Thyroid gland (tissue), 4 donors: ENCODE data around the gene TNNC1. TPM values are rescaled to one million over a fixed set of nuclear protein-coding genes. Genes with fewer than 3 reads are reported as not detected.

Experiments
- DNase-seq, 2 donors: peaks; one replicate each; pipeline ENCODE4 v3.0.0-alpha.2; 2019
- H3K27ac ChIP-seq, 3 donors: fragments of 200-600 bp; sonication (generic); 1 replicate in 2 of 3; 2 replicates in 1 of 3; pipeline ENCODE4 v1.5.1; 2016 to 2019; ENCODE audit warnings: mild to moderate bottlenecking in 1 of 3, moderate library complexity in 1 of 3
- H3K27me3 ChIP-seq: fragments of 200-600 bp; sonication (generic); one replicate; pipeline ENCODE4 v1.5.1; 2019
- H3K36me3 ChIP-seq, 2 donors: fragments of 200-600 bp; sonication (generic); one replicate each; pipeline ENCODE4 v1.5.1; 2016 to 2019
- H3K4me1 ChIP-seq, 2 donors: fragments of 200-600 bp; sonication (generic); one replicate each; pipeline ENCODE4 v1.5.1; 2017 to 2019
- H3K4me3 ChIP-seq, 3 donors: fragments of 200-600 bp; sonication (generic); replicated peaks in 1 of 3; 1 replicate in 2 of 3; 2 replicates in 1 of 3; pipeline ENCODE4 v1.5.1; 2016; ENCODE audit warnings: mild to moderate bottlenecking in 1 of 3
- H3K9me3 ChIP-seq: fragments of 200-600 bp; sonication (generic); one replicate; pipeline ENCODE4 v1.5.1; 2017
- POLR2A ChIP-seq, 2 donors: fragments of 450-650 bp; IDR thresholded peaks; one replicate each; pipeline ENCODE4 v1.6.1; 2017; ENCODE audit warnings: antibody characterized with exemption in 2 of 2, mild to moderate bottlenecking in 2 of 2, moderate library complexity in 1 of 2
- WGBS, 2 donors: methylation state at CpG; one replicate each; pipeline ENCODE4 v1.1.5; 2017; 5-methylcytosine and 5-hydroxymethylcytosine counted together
- intact Hi-C: fragments of 100-400 bp; cut with DNase I; formaldehyde crosslinking; loops from one replicate; pipeline ENCODE4 v1.15.1; 2023
- total RNA-seq, 4 donors: library from RNA; depleted of rRNA; stranded (reverse); fragments of >200 nt; gene quantifications; one replicate each; pipeline ENCODE4 v1.2.3, GENCODE V29; 2016
- TF ChIP-seq, protein P1 (sequence below), 6 experiments: fragments of 200-600 bp in 3 of 6; fragments of 450-650 bp in 3 of 6; sonication (generic) in 3 of 6; IDR thresholded peaks; one replicate each; pipeline ENCODE4 v1.5.1; 2016 to 2019; ENCODE audit warnings: antibody characterized with exemption in 6 of 6, mild to moderate bottlenecking in 2 of 6, inconsistent platforms in 1 of 6, moderate library complexity in 1 of 6

The TNNC1 gene
- total RNA-seq, 4 donors from 2014 or later = 4.0 to 43.5 (median 13.9) TPM

GRCh38 chr3:52454250-52454937 lies 553 bp upstream of the TNNC1 start:
- WGBS, 2 donors = 63 to 66% methylated on average over 8 of the region's 8 CpGs
- intact Hi-C loops = loop anchor here (10.0 kb wide), 1 partner anchor 230 kb away; the partner anchor contains the start of genes GNL3 and PBRM1
- peak in 1 of 2 donors; percentile 23 for DNase-seq

GRCh38 chr3:52452570-52453221 lies 1.1 kb downstream of the TNNC1 start:
- H3K36me3 ChIP-seq = no peaks in the 10 kb centered on the region
- TF ChIP-seq POLR2A (IDR thresholded peaks at IDR 0.05) = no peak
- H3K27me3 ChIP-seq = no peaks in the 10 kb centered on the region
- H3K4me3 ChIP-seq = no peak overlapping the region
- 79 to 85% methylated on average over 9 of the region's 11 CpGs for WGBS, 2 donors
- H3K4me1 ChIP-seq = peaks cover 42 to 57% of the 10 kb centered on the region in 2 donors
- H3K9me3 ChIP-seq = no peaks in the 10 kb centered on the region
- intact Hi-C loops = loop anchor here (10.0 kb wide), 1 partner anchor 232 kb away; the partner anchor contains the start of genes GNL3 and PBRM1
- no peak for DNase-seq
- no peak overlapping the region for H3K27ac ChIP-seq

More at GRCh38 chr3:52454250-52454937, 553 bp upstream of the TNNC1 start:
- Histone ChIP-seq H3K27ac (peak overlapping the region; percentile 91 to 98 (median 94)), H3K4me1 (peaks cover 41 to 50% of the 10 kb centered on the region in 2 donors), H3K4me3 (peak overlapping the region in 1 of 3 donors; percentile 60), H3K36me3 (peaks cover 8 to 12% of the 10 kb centered on the region in 2 donors), H3K27me3 (no peaks in the 10 kb centered on the region), H3K9me3 (no peaks in the 10 kb centered on the region)
- TF ChIP-seq, protein P1, sequence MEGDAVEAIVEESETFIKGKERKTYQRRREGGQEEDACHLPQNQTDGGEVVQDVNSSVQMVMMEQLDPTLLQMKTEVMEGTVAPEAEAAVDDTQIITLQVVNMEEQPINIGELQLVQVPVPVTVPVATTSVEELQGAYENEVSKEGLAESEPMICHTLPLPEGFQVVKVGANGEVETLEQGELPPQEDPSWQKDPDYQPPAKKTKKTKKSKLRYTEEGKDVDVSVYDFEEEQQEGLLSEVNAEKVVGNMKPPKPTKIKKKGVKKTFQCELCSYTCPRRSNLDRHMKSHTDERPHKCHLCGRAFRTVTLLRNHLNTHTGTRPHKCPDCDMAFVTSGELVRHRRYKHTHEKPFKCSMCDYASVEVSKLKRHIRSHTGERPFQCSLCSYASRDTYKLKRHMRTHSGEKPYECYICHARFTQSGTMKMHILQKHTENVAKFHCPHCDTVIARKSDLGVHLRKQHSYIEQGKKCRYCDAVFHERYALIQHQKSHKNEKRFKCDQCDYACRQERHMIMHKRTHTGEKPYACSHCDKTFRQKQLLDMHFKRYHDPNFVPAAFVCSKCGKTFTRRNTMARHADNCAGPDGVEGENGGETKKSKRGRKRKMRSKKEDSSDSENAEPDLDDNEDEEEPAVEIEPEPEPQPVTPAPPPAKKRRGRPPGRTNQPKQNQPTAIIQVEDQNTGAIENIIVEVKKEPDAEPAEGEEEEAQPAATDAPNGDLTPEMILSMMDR (IDR thresholded peaks at IDR 0.05) = no peak
- no peak for TF ChIP-seq POLR2A (IDR thresholded peaks at IDR 0.05)

DNA sequence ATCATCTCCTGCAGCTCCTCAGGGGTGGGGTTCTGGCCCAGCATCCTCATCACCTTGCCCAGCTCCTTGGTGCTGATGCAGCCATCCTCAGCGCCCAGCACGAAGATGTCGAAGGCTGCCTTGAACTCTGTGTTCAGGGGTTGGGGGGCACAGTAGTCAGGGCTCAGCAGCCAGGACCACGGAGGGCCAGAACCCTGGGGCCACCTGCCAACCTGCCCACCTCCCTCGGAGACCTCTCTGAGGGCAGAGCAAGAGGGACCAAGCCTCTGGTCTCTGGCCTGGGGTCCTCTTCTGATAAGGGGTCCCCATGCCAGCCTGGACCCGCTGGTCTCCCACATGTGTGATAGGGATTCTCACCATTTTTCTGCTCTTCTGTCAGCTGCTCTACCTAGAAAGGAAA lies 1.7 kb downstream of the TNNC1 start:
- intact Hi-C loops = loop anchor here (10.0 kb wide), 1 partner anchor 233 kb away; the partner anchor contains the start of genes GNL3 and PBRM1
- no peaks in the 10 kb centered on the region for H3K36me3 ChIP-seq
- whole genome bisulfite sequencing, 2 donors = 86 to 97% methylated on average over 5 to 6 of the region's 6 CpGs
- TF ChIP-seq POLR2A (IDR thresholded peaks at IDR 0.05) = no peak
- TF ChIP-seq, protein P1 (IDR thresholded peaks at IDR 0.05) = no peak
- no peak overlapping the region for H3K27ac ChIP-seq
- no peaks in the 10 kb centered on the region for H3K27me3 ChIP-seq
- no peak for DNase-seq
- H3K4me1 ChIP-seq = peaks cover 40 to 54% of the 10 kb centered on the region in 2 donors
- no peaks in the 10 kb centered on the region for H3K9me3 ChIP-seq
- H3K4me3 ChIP-seq = no peak overlapping the region

- H3K27me3 ChIP-seq = no peaks in the 10 kb centered on the region
- intact Hi-C loops = loop anchor here (10.0 kb wide), 1 partner anchor 233 kb away; the partner anchor contains the start of genes GNL3 and PBRM1
Observed at GRCh38 chr3:52451237-52452083, 2.4 kb downstream of the TNNC1 start.

More at GRCh38 chr3:52451237-52452083, 2.4 kb downstream of the TNNC1 start:
- TF ChIP-seq, protein P1 (IDR thresholded peaks at IDR 0.05) = no peak
- TF ChIP-seq POLR2A (IDR thresholded peaks at IDR 0.05) = no peak
- H3K9me3 ChIP-seq = no peaks in the 10 kb centered on the region
- peaks cover 34 to 47% of the 10 kb centered on the region in 2 donors for H3K4me1 ChIP-seq
- no peak overlapping the region for H3K4me3 ChIP-seq
- 81 to 90% methylated on average over 22 to 24 of the region's 24 CpGs for WGBS, 2 donors
- peak overlapping the region in 1 of 3 donors; percentile 86 for H3K27ac ChIP-seq
- no peak for DNase-seq
- H3K36me3 ChIP-seq = no peaks in the 10 kb centered on the region
